HL-60 (cell line): ENCODE measurements around the gene PI4K2A.

Source experiments
- GABPA ChIP-seq: IDR thresholded peaks from 2 replicates; pipeline ENCODE4 v1.6.1; 2012; ENCODE audit warnings: low read depth
- POLR2AphosphoS5 ChIP-seq: IDR thresholded peaks from 2 replicates; pipeline ENCODE4 v1.6.1; 2012; ENCODE audit warnings: low read depth
- SPI1 ChIP-seq: IDR thresholded peaks from 2 replicates; pipeline ENCODE4 v1.6.1; 2012; ENCODE audit warnings: low read depth, mild to moderate bottlenecking, borderline replicate concordance
- TF ChIP-seq, protein P1 (sequence below): IDR thresholded peaks from one replicate; pipeline ENCODE4 v1.5.1; 2011; ENCODE audit warnings: low read length, control low read depth, inconsistent platforms; ENCODE audit not compliant: insufficient read depth

DNA sequence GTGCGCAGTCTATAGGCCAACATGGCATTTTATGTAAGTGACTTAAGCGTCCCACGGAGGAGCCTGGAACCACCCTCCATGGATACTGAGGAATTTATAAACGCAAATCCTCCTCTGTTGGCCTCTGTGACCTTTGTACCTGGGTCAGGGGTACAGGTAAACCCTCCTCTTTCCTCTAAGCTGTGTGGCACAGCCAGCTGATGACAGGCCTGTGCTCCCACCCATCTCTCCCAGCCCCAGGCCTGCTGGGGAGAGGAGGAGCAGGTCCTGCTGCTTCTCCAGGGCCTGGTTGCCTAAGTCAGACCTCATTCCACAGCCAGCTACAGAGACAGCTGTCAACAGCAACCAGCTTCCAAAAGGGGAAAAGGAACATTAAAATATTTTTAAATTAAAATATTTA lies 41.6 kb downstream of the PI4K2A start:
- TF ChIP-seq POLR2AphosphoS5 (no peak), GABPA (no peak), SPI1 (no peak)
- TF ChIP-seq, protein P1, sequence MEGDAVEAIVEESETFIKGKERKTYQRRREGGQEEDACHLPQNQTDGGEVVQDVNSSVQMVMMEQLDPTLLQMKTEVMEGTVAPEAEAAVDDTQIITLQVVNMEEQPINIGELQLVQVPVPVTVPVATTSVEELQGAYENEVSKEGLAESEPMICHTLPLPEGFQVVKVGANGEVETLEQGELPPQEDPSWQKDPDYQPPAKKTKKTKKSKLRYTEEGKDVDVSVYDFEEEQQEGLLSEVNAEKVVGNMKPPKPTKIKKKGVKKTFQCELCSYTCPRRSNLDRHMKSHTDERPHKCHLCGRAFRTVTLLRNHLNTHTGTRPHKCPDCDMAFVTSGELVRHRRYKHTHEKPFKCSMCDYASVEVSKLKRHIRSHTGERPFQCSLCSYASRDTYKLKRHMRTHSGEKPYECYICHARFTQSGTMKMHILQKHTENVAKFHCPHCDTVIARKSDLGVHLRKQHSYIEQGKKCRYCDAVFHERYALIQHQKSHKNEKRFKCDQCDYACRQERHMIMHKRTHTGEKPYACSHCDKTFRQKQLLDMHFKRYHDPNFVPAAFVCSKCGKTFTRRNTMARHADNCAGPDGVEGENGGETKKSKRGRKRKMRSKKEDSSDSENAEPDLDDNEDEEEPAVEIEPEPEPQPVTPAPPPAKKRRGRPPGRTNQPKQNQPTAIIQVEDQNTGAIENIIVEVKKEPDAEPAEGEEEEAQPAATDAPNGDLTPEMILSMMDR = no peak
